ENCODE measurements around the gene ADAMTS1.

GRCh38 chr21:26804895-26805609 is 40.2 kb downstream of the ADAMTS1 start:
- TF ChIP-seq CTCF (IDR thresholded peaks at IDR 0.05), result no peak
- TF ChIP-seq POLR2A (IDR thresholded peaks at IDR 0.05), result no peak
- no peak for TF ChIP-seq EP300 (IDR thresholded peaks at IDR 0.05)

Measured in sigmoid colon (tissue), 4 donors.